Activated gamma-delta T cell (primary cell): ENCODE measurements around the gene PLEKHF1.
"Not testable (repeated sequence)": the region's sequence is repeated elsewhere in the genome, so short reads cannot be mapped to it uniquely, and the experiment has no call there.

Experiments used
- DNase-seq: peaks from one replicate; lab custom pipeline; 2025; lab: John Stamatoyannopoulos, UW

PLEKHF1 gene

GRCh38 chr19:29700498-29700897 is 35.2 kb downstream of the PLEKHF1 start:
- no peak for DNase-seq

- DNase-seq, result no peak
Measured at GRCh38 chr19:29702161-29702962, 37.1 kb downstream of the PLEKHF1 start.

DNA sequence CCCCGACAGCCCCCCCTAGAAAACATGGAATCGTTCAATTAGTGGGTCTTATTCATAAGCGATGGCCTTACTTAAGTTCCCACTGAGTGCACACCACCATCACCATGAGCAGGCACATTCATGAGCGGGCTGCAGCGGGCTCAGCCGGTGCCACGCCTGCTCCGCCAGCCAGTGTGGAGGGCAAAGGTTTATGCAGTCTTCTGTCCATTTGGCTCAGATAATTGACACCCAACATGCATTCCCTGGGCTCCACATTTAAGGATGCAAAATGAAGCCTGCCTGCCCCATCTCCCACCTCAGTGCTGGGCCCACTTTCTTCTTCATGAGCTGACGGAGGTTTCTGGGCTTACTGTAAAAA is 37.7 kb downstream of the PLEKHF1 start:
- no peak for DNase-seq

DNA sequence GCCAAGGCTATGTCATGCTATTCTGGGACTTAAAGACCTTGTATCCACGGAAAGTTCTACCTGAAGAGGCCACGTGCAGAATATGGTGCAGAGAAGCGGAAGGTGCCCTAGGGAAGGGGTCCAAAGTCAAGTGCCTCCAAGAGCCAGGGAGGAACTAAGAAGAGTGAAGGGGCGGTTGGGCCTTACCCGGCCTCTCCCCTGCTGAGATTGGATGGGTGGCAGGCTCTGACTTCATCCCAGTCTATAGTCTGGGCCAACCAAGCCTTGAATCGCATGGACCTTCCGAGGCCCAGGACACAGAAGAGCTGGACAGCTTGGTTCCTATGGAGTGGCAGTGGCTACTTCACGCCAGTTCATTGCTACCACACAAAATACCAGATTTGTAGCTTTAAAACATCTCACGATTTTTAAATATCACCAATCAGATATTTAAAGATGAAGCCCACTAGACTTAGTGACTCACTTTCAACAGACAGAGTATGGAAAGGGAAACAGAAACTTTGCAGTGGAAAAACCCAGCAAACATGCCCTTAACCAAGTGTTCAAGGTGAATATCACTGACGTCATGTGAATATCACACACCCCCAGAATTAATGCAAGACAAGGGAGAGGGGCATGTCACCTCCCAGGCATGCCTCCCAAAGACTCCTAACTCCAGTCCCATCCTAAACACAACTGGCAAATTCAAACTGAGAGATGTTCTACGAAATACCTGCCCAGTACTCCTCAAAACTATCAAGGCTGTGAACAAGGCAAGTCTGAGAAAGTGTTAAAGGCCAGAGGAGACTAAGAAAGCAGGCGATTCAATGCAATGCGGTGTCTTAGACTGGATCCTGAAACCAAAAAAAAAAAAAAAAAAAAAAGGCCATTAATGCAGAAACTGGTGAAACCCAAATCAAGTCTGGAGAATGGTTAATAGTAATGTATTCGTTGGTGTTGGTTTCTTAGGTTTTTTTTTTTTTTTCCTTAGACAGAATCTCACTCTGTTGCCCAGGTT is 39.6 kb downstream of the PLEKHF1 start:
- DNase-seq, result no peak

DNA sequence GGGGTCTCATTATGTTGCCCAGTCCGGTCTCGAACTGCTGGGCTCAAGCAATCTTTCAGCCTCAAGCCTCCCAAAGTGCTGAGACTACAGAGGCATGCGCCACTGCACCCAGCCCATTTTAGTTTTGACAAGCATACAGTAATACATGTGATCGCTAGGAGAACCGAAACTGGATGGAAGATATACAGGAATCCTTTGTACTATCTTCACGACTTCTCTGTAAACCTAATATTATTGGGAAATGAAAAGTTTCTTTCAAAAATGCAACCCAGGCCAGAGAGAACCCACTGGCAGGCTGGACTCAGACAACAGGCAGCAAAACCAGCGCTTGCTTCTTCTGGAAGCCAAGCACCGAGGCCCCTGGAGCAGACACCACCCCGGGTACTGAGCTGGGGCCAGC is 40.4 kb downstream of the PLEKHF1 start:
- no peak for DNase-seq

- DNase-seq, result no peak
Measured at GRCh38 chr19:29706635-29707034, 41.4 kb downstream of the PLEKHF1 start.

DNA sequence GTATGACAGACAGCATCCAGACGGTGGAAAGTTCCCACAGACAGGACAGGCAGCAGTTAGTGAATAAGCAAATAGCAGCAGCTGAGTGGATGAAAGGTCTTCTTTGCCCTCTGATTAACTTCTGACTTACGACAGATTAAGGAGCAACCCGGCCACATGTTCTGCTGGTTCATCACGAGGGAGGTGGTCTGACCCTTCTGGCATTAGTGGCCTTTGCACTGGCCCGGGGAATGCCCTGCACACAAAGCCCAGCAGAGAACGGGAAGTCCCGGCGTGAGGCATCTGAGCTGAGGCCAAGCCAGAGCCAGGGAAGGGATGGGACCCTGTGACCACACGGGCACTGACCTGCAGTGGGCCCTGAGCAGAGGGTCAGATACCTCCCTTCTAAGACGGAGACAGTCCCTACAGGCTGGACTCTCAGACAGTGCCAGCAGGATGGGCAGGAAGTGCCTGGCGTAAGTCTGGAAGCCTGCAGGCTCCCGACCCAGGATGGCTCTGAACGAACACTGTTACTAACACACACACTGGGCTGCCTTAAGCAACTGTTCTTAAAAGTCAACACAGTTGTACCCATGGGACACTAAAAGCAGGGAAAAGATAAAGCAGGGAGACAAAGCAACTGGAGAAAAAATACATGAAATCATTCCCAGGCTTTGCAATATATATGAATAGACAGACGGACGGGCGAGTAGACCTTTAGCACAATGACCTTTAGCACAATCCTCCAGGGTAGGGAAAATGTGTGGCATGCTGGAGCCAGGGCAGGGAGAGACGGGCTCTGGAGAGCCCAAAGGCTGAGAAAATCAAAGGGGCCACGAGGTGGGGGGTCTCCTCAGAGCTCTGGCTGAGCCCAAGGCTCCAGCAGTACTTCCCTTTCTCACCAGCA is 43.5 kb downstream of the PLEKHF1 start:
- DNase-seq, result no peak

GRCh38 chr19:29709440-29709798 is 44.2 kb downstream of the PLEKHF1 start:
- DNase-seq, result not testable (repeated sequence)

GRCh38 chr19:29711584-29712132 is 46.4 kb downstream of the PLEKHF1 start:
- DNase-seq, result no peak

GRCh38 chr19:29712744-29713516 is 47.7 kb downstream of the PLEKHF1 start:
- no peak for DNase-seq

DNA sequence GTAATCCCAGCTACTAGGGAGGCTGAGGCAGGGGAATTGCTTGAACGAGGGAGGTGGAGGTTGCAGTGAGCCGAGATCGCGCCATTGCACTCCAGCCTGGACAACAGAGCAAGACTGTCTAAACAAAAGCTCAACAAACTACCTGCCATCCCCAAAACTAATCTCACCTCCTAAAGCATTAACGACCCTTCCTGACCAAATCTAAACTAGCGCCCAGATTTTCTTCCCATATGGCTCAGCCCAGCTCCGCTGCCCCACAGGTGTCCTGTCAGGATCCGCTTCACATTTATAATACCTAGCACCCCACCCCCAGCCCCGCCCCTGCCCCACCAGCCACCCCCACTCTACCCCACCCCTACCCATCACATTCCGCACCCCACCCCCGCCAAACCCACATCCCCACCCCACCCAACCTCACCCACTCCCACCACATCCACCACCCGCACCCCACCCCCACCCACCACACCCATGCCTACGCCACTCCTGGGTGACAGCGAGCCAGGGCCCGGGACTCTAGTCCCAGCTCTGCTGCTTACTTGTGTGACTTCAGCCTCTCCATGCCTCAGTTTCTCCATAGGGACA is 49.2 kb downstream of the PLEKHF1 start:
- DNase-seq, result peak; percentile 40

DNA sequence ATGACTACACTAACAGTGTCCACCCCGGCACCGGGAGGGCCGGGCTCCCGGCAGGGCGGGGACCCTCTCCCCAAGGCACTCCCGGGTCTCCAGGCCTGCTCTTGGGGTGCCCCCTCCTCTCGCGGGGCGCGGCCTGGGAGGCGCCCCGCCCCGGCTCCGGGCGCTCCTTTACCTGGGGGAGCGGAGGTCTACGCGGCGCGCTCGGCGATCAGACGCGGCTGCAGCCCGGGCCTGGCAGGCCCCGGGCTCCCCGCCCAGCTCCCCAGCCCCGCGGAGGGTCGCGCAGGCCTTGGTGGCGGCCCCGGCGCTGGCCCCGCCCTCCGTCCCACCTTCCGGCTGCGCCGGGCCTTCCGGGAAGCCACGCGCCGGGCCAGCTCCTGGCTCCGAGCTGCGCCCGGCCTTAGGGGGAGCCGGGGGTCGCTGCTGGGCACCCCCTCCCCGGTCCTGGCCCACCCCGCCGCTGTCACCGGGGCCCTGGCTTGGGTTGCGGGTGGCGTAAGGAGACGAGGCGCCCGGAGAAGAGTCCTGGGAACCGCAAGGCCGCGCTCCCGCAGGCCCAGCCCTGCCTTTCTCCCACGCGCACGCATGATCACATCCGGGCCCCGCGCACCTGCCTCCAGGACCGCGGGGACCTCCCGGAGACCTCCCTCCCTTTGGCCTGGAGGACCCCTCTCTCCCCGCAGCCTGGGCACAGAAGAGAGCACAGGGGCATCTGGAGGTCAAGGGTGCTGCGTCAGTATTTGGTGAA is 49.9 kb downstream of the PLEKHF1 start, which contains the start of gene C19orf12:
C19orf12 (minus strand) TSS at position 309 of the 748 bp plus-strand sequence. CDS start 6,848 bp downstream, outside the sequence.
- peak; percentile 40 for DNase-seq

DNA sequence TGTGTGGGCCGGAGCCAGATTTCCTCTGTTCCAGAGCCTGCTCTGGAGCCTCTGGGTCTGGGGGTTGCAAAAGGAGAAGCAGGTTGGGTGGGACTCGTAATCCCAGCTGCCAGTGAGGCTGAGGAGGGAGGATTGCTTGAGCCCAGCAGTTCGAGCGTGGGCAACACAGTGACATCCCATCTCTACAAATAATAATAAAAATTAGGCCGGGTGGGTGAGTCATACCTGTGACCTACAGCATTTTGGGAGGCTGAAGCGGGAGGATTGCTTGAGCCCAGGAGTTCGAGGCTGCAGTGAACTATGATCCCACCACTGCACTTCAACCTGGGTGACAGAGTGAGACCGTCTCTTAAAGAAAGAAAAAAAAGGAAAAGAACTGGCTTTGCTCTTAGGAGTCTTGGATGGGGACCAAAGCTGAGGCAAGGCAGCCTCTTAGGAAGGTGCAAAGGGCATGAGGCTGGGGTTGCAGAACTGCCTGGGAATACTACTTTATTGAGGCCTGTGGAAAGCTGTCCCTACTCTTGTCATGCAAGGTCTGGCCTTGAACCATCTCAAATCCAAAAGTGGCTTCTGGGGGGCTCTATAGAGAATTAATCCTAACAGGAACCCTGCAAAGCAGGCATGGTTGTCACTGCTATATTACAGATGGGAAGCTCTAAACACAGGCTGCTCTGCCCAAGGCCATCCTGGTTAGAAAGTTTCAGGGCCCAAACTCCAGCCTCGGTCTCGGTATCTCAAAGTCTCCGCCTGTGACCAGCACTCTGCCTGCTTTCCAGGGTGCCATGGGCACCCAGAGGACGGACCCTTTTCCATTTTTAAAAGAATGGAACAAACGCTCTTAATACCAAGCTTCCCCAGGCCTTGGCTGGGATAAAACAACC is 50.7 kb downstream of the PLEKHF1 start:
- no peak for DNase-seq

DNA sequence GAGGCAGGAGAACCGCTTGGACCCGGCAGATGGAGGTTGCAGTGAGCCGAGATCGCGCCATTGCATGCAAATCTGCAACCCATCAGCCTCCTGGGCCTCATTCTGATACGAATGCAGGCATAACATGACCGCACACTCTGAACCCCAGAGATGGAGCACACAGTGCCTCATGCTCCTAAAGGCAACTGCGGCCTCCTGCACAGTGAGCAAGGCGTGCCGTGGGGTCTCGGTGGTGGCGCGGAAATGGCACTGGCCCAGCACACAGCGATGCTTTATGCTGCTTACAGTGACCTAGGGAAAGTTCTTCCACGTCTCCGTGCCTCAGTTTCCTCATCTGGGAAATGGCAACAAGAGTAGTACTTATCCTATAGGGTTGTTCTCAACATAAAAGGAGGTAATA is 51.8 kb downstream of the PLEKHF1 start:
- DNase-seq, result no peak

DNA sequence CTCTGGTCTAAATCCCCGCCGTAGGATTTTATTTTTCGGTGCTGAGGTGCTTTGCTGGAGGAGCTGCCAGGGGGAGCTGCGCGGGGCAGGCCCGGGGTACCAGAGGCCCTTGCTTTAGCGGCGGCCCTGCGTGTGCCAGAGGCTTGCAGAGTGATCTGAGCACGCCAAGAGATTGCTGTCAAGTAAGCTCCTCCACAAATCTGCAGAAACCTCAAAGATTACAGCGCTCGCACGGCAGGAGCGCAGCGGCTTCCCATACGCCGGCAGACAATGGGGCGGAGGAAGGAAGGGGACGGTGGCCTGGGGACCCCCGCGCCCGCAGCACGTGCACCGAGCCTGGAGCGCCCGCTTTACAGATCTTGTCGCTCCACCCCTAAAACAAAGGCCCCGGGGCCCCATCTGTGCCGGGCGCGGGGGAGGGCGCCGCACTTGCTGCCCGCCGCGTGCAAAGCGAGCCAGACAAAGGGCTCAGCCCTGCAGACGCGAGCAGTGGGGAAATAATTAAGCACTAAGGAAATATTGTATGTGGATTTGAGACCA is 58.9 kb downstream of the PLEKHF1 start:
- DNase-seq, result no peak

DNA sequence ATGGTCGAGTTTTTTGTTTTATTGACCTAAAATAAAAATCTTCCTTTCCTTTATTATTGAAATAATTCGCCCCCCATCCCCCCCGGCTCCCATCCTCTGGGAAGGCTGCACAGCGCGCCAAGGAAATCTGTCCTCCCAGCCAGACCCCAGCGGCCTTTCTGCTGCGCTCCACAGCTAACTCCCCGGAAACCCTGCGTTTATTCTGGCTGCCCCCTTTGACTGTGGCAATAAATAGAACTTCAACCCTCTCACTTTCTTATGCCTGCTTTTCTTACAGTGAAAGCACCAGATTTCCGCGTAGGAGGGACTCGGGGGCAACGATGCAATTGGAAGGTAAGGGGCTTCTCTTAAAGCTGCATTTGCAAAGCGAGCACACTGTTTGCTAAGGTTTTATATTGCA is 59.5 kb downstream of the PLEKHF1 start:
- DNase-seq, result no peak
